Measurements from ENCODE around the gene COL16A1.

COL16A1 gene

GRCh38 chr1:31639543-31639942, 64.3 kb downstream of the COL16A1 start:
- DNase-seq = no peak
- H3K9ac ChIP-seq (ENCODE audit: low read length) = no peak overlapping the region
- H3F3A ChIP-seq (ENCODE audit: insufficient read depth, low read length) = no peaks in the 10 kb centered on the region
- no peak overlapping the region for H3K4me2 ChIP-seq (ENCODE audit: low read depth, low read length)
- H3K79me2 ChIP-seq (ENCODE audit: low read length) = peaks cover 92% of the 10 kb centered on the region
- H3K4me3 ChIP-seq (ENCODE audit: low read length) = no peak overlapping the region
- no peaks in the 10 kb centered on the region for H3K27me3 ChIP-seq (replicated peaks; ENCODE audit: insufficient read depth, low read length)
- TF ChIP-seq CTCF (IDR thresholded peaks at IDR 0.05; ENCODE audit: low read length) = no peak
- no peak for TF ChIP-seq EZH2phosphoT487 (IDR thresholded peaks at IDR 0.05; ENCODE audit: low read length)
- no peak for TF ChIP-seq EZH2 (optimal IDR thresholded peaks at IDR 0.05; ENCODE audit: low read depth, low read length)
- H2AFZ ChIP-seq (ENCODE audit: low read length) = no peak overlapping the region
- no peaks in the 10 kb centered on the region for H4K20me1 ChIP-seq (ENCODE audit: insufficient read depth, low read length)
- no peaks in the 10 kb centered on the region for H3K36me3 ChIP-seq (replicated peaks; ENCODE audit: insufficient read depth, low read length)
- H3K4me1 ChIP-seq (ENCODE audit: low read length) = peaks cover 4% of the 10 kb centered on the region; the same call in 1 of the 2 replicates
- H3K9me3 ChIP-seq (replicated peaks; ENCODE audit: insufficient read depth, low read length) = no peaks in the 10 kb centered on the region
- H3K9me2 ChIP-seq (replicated peaks; ENCODE audit: insufficient read depth, low read length) = no peaks in the 10 kb centered on the region
- H3K27ac ChIP-seq (ENCODE audit: low read length) = no peak overlapping the region

- no peaks in the 10 kb centered on the region for H3K9me3 ChIP-seq (replicated peaks; ENCODE audit: insufficient read depth, low read length)
- H3K27me3 ChIP-seq (replicated peaks; ENCODE audit: insufficient read depth, low read length) = no peaks in the 10 kb centered on the region
- TF ChIP-seq EZH2phosphoT487 (IDR thresholded peaks at IDR 0.05; ENCODE audit: low read length) (no peak), EZH2 (optimal IDR thresholded peaks at IDR 0.05; ENCODE audit: low read depth, low read length) (no peak), CTCF (IDR thresholded peaks at IDR 0.05; ENCODE audit: low read length) (no peak)
- H3K4me3 ChIP-seq (ENCODE audit: low read length) = no peak overlapping the region
- H3K9ac ChIP-seq (ENCODE audit: low read length) = no peak overlapping the region
- no peaks in the 10 kb centered on the region for H3F3A ChIP-seq (ENCODE audit: insufficient read depth, low read length)
- no peaks in the 10 kb centered on the region for H4K20me1 ChIP-seq (ENCODE audit: insufficient read depth, low read length)
- no peak overlapping the region for H3K27ac ChIP-seq (ENCODE audit: low read length)
- H2AFZ ChIP-seq (ENCODE audit: low read length) = no peak overlapping the region
- no peaks in the 10 kb centered on the region for H3K9me2 ChIP-seq (replicated peaks; ENCODE audit: insufficient read depth, low read length)
- peaks cover 77% of the 10 kb centered on the region for H3K79me2 ChIP-seq (ENCODE audit: low read length)
- no peak for DNase-seq
- H3K4me2 ChIP-seq (ENCODE audit: low read depth, low read length) = no peak overlapping the region
- H3K4me1 ChIP-seq (ENCODE audit: low read length) = no peaks in the 10 kb centered on the region
- no peaks in the 10 kb centered on the region for H3K36me3 ChIP-seq (replicated peaks; ENCODE audit: insufficient read depth, low read length)
Observed at GRCh38 chr1:31637915-31638673, 65.7 kb downstream of the COL16A1 start.

- no peak overlapping the region for H3K9ac ChIP-seq (ENCODE audit: low read length)
- TF ChIP-seq EZH2 (optimal IDR thresholded peaks at IDR 0.05; ENCODE audit: low read depth, low read length) (no peak), CTCF (IDR thresholded peaks at IDR 0.05; ENCODE audit: low read length) (peak; percentile 56)
- H3K27ac ChIP-seq (ENCODE audit: low read length) = no peak overlapping the region
- DNase-seq = no peak
- no peaks in the 10 kb centered on the region for H3K27me3 ChIP-seq (replicated peaks; ENCODE audit: insufficient read depth, low read length)
- no peaks in the 10 kb centered on the region for H3K9me2 ChIP-seq (replicated peaks; ENCODE audit: insufficient read depth, low read length)
- no peaks in the 10 kb centered on the region for H3K9me3 ChIP-seq (replicated peaks; ENCODE audit: insufficient read depth, low read length)
- 0 out of 2 replicates have a peak, but pooled peaks cover 3% of the 10 kb centered on the region for H3K36me3 ChIP-seq (replicated peaks; ENCODE audit: insufficient read depth, low read length)
- H3K4me1 ChIP-seq (ENCODE audit: low read length) = no peaks in the 10 kb centered on the region
- H3K4me2 ChIP-seq (ENCODE audit: low read depth, low read length) = no peak overlapping the region
- no peak overlapping the region for H3K4me3 ChIP-seq (ENCODE audit: low read length)
- no peaks in the 10 kb centered on the region for H3F3A ChIP-seq (ENCODE audit: insufficient read depth, low read length)
- H4K20me1 ChIP-seq (ENCODE audit: insufficient read depth, low read length) = no peaks in the 10 kb centered on the region
- H3K79me2 ChIP-seq (ENCODE audit: low read length) = peaks cover 31% of the 10 kb centered on the region
- no peak overlapping the region for H2AFZ ChIP-seq (ENCODE audit: low read length)
Observed at GRCh38 chr1:31633117-31633516, 70.7 kb downstream of the COL16A1 start.

Measured in MM.1S (cell line).